GM19240 (cell line): ENCODE measurements around the gene CIT.
"Not testable (repeated sequence)": the region's sequence is repeated elsewhere in the genome, so short reads cannot be mapped to it uniquely, and the experiment has no call there.

ENCODE experiments used
- DNase-seq: peaks from one replicate; pipeline ENCODE4 v3.0.0; 2011; ENCODE audit warnings: low spot score; ENCODE audit not compliant: insufficient read length

CIT gene

DNA sequence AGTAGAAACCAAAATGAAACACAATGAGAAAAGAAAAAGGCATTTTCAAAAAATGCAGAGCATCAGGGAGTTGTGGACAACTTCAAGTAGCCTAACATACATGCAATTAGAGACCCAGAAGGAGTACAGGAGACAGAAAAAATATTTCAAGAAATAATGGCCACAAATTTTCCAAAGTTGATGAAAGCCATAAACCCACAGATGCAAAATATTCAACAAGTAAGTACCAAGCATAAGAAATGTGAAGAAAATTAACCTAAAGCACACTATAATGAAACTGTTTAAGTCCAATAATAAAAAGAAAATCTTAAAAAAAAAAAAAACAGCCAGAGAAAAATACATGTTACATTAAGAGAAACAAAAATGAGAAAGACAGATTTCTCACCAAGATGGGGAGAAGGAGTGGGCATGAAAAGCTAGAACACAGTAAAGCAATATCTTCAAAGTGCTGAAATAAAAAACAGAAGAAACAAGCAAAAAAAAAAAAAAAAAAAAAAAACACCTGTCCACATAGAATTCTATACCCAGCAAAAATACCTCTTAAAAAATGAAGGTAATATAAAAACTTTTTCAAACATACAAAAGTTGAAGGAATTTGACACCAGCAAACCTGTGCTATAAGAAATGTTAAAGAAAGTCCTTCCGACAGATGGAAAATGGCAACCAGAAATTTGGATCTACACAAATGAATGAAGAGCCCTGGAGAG is 132.1 kb downstream of the CIT start:
- no peak for DNase-seq

DNA sequence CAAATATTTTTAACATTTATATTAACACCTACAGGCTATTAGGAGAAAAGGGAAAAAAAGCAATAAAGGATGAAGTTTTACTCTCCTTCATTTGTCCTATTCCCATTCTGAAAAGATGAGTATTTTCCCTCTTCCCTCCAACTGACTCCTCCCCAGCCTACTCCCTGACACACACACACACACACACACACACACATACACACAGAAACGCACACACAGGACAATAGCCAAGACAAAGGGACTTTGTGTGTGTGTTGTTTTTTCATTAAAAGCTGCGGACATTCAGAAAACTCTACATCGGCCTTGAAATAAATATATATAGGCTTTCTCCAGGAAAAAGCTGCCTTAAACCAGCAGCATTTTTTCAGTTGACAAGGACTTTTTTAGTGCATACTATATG is 134.4 kb downstream of the CIT start:
- DNase-seq, result no peak

DNA sequence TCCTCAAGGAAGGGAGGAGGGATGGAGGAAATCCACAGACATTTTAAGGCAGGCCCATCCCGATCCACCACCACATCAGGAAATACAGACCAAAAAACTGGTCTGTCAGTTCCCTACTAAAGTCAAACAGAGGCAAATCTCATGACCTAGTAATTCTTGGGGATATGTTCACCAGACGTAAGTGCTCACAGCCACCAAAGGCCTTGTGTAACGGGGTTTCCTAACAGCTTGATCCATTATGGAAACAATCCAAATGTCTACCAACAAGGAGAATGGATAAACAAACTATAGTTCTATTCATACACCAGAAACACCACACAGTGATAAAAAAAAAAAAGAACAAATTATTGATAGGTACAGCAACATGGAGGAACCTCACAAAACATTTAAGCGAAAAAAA is 136.3 kb downstream of the CIT start:
- no peak for DNase-seq

DNA sequence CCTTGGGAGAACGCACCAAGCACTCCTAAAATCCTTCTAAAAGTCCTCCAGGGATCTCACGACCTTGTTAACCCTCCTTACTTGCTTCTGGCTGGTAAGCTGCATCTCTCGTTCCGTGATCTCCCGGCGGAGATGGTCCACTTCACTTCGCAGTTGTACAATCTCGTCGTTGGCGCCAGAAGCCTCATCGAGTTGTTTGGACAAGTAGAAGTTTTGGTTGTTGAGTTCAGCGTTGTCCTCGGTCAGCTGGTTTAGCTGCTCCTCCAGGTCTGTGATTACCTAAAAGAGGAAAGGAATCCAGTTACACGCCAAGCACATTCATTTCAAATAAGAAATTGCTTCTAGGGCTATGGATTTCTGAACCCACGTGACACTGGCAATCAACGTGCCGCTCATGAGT is 142.0 kb downstream of the CIT start:
- no peak for DNase-seq

DNA sequence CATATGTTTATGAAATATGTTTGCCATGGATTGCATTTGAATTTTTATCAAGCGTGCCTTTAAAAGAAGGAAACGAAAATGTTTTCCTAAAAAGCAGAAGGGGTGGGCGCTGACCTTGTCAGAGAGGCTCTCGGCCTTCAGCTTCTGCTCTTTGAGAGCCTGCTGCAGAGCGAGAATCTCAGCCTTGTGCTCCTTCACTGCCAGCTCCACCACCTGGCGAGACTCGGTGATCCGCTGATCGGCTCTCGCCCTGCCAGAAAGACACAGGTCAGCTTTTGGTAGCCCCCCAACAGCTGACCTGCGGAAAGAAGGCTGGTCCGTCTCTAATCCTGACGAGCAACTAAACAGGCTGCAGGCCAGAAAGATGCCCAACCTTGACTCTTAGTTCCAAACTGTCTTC is 146.7 kb downstream of the CIT start:
- DNase-seq, result no peak

DNA sequence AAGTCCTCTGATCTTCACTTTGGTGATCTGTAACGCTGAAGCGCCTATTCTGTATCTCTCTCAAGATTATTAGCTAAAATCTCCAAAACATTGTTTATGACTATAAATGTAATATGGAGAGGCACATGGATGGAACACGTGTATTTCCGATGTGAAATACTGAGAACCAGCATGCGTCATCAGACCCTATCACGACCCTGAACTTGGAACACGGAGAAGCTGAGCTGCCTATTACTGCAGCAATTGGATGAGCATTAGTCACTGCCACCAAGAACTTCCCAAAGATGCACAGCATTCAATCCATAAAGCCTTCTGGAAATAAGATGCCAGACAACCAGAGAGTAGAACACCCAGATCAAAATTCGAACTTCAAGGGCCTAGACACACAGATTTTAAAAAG is 147.2 kb downstream of the CIT start:
- DNase-seq, result no peak

DNA sequence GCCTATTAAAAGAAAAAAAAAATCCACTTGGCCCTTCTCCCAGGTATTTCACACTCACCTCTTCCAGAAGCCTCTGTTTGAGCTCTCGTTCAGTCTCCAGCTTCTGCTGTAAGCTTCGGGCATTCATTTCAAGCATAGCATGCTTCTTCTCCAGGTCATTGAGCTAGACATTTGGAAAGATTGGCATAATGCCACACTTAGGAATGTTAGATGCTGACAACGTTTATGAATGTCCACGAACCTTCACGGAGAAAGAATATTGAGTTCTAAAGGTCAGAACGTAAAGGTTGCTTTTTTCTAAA is 148.7 kb downstream of the CIT start:
- no peak for DNase-seq

DNA sequence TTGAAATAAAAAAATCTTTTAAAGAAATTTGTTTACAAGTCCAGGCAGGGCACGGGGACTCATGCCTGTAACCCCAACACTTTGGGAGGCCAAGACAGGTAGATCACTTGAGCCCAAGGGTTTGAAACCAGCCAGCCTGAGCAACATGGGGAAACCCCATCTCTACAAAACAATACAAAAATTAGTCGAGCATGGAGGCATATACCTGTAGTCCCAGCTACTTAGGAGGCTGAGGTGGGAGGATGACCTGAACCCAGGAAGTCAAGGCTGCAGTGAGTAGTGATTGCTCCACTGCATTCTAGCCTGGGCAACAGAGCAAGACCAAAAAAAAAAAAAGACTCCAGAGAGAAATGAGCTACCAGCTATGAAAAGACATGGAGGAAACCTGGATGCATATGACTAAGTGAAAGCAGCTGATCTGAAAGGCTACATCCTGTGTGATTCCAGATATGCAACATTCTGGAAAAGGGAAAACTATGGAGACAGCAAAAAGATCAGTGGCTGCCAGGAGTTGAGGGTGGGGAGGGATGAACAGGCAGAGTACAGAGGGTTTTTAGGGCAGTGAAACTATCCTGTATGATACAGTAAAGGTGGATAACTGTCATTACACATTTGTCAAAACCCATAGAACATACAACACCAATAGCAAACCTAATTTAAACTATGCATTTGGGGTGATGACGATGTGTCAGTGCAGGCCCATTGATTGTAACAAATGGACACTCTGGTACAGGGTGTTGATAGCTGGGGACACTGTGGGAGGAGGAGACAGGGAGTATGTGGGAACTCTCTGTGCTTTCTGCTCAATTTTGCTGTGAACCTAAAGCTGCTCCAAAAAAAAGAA is 149.3 kb downstream of the CIT start:
- DNase-seq, result no peak

DNA sequence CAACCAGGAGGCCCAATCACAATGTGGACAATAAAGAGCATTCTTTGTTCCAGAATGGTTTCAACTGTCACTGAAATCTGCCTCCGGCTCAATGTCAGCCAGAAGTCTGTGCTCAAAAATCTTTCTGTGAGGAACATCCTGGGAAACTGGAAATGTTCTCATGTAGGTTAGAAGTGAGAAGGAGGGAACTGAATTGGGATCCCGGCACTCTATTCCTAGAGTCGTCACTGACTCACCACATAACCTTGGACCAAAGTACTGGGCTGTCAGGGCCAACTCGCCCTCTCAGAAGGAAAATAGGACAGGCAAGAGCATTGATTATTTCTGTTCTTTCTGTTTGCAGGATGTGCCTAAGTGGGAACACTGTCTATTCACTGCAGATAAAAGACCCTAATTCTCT is 151.6 kb downstream of the CIT start:
- no peak for DNase-seq

DNA sequence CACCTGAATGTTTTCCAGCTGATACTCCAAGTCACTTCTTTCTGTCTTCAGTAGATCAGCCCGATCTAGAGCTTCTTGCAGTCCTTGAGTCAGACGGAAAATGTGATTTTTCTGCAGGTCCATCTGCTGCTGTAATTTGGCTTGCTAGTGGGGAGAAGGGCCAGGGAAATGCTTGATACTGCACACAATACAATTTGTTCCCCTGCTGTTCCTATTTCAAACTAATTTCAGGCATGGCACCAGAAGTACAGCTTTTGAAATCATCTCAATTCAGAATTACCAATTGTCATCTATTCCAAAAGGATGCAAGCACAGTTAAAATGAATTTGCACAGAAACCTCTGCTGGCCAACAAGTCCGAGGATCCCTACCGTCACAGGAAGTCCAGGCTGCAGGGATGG is 155.8 kb downstream of the CIT start:
- no peak for DNase-seq

DNA sequence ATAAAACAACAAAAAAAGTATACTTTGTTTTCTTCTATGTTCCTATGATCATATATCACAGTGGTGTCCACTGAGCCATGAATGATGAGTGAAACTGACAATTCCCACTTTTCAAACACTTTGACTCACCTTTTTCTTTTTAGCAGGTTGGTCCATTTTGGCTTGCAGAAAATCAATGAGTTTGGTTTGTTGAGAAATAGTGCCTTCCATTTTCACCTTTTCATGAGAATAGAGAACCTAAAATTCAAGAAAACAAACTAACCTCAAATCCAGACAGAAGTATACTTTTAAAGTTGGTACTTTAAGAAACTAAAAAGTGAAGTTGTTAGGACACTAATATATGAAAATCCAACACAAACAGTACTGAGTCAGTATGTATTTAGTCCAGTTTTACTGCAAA is 156.8 kb downstream of the CIT start:
- DNase-seq, result no peak

DNA sequence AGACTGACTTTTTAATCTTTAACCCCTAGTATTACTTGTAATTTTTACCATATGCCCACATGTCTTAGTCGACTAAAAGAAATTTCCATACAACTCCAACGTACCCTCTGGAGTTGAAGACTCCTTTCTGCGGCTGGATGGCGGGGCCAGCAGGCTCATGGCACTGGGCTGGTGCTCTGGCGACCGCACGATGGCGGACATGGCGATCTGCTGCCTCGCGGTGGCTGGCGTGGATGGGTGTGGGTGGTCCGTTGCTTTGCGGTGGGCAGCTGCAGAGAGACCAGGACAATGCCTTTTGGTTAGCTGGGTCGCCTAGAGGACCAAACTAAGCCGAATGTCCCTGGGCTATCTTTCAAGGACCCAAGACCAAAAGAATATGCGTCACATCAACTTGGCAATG is 159.0 kb downstream of the CIT start:
- no peak for DNase-seq

DNA sequence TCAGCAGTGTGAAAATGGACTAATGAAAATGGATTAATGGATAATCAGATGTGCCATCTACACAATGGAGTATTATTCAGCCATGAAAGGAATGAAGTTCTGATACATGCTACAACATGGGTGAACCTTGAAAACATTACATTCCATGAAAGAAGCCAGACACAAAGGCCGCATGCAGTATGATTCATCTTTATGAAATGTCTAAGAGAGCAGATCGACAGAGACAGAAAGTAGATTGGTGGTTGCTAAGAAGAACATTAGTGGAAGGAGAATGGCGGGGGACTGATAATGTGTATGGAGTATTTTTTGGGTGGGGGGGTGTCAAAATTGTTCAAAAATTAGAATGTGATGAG is 161.9 kb downstream of the CIT start:
- no peak for DNase-seq

DNA sequence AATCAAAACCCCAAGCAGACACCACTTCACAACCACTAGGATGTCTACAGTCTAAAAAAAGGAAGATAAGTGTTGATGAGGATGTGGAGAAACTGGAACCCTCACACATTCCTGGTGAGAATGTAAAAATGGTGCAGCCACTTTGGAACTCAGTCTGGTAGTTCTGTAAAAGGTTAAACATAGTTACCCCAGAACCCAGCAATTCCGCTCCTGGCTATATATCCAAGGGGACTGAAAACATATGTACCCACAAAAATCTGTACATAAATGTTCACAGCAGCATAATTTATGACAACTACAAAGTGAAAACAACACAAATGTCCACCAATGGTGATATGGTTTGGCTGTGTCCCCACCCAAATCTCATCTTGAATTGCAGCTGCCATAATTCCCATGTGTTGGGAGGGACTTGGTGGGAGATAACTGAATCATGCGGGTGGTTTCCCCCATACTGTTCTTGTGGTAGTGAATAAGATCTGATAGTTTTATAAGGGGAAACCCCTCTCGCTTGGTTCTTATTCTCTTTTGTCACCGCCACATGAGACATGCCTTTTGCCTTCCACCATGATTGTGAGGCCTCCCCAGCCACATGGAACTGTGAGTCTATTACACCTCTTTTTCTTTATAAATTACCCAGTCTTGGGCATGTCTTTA is 162.4 kb downstream of the CIT start:
- DNase-seq, result no peak

DNA sequence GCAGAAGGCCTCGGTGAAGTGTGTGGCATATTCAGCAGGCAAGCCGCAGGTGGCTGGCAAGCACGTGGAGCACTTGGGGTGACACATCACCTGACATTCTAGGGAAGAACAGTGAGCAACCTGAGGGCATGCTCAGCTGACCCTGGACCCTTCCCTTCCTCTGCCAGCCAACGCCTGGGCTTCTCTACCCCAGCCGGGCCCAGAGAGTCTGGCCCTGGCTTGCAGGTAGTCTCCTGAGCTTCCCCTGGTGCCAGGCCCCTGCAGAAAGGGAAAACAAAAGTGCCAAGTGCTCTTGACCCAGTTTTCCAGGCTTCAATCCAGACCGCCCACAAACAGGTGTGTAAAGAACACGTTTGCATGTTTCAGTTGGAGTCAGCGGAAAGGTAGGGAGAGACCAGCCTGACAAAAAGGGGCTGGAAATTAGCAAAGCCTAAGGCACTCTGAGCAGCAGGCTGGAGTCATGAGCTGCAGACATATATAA is 163.5 kb downstream of the CIT start:
- no peak for DNase-seq

DNA sequence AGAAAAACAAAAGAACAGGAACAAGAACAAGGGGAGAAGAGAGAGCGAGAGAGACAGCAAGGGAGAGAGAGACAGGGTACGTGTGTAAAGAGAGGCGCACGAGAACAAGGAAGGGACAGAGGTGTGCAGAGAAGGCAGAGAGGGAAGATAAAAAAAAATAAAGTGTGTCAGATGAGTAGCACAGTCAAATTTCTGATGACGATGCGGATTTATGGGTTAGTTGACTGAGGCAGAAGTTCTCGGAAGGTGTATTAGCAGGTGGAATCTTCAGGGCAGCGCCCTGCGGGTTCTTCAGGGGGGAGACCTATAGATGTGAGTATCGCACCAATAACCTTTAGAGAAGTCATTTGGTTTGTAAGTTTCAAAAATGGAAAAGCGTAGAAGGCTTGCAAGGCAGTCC is 164.4 kb downstream of the CIT start:
- DNase-seq, result no peak

DNA sequence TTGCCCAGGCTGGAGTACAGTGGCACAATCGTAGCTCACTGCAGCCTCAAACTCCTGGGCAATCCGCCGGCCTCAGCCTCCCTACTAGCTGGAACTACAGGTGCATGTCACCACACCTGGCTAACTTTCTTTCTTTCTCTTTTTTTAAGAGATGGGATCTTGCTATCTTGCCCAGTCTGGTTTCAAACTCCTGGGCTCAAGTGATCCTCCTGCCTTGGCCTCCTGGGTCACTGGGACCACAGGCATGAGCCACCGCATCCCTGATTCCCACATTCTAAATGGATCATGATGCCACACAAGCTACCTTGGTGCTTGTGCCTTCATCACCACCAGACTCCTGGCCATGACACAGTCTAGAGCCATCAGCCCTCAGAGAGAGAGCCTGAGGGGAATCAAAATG is 165.4 kb downstream of the CIT start:
- DNase-seq, result no peak

DNA sequence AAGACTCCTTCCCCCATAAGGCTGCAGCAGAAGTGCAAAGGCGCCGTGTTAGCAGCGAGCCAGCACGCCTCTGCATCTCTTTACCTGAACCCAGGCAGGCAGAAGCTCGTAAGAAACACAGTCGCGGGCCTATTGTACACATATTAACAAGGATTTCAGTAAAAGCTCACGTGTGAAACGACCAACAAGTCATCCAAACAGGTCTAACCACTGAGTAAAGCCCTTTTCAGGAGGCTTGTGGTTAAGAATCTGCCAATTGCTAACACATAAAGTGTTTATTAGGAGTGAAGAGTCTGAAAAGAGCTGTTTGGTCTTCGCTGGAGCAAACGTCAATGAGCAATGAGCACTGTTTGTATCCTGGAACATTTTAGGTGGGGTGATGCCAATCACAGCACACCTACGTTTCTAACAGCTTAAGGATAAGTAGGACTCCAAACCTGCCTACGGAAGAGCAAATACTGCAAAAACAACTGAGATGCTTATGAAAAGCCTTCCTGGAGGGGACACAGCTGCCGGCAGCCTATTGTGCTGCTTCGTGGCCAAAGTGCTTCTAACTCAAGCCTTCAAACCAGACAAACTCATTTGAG is 166.1 kb downstream of the CIT start:
- DNase-seq, result no peak

DNA sequence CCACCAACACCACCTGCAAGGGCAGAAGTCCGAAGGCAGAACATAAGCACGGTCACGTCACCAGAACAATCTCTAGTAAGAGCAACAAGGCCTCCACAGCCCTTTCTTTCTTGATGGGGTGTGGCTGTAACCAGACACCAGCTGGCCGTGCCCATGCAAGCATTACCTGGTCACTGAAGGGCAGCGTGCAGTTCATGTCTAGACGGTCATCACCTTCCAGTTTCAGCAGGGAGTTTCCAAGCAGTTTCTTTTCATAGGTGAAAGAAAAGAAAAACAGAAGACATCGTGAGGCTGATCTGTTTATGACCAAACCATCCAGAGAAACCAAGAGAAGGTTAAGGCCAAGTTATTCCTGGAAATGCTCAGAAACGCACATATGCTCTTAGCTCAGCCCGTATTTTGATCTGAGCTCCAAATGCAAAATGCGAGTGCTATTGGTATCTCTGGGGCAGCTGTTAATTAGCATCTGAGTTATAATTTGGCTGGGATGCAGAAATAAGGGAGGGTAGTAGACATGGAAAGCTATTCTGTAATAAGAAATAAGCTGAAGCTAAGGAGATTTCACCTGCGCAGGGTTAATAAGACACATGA is 166.7 kb downstream of the CIT start:
- DNase-seq, result no peak

DNA sequence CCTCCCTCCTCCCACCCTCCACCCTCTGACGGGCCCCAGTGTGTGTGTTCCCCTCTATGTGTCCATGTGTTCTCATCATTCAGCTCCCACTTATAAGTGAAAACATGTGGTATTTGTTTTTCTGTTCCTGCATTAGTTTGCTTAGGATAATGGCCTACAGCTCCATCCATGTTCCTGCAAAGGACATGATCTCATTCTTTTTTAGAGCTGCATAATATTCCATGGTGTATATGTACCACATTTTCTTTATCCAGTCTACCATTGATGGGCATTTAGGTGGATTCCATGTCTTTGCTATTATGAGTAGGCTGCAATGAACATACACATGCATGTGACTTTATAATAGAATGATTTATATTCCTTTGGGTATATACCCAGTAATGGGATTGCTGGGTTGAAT is 170.7 kb downstream of the CIT start:
- DNase-seq, result not testable (repeated sequence)

DNA sequence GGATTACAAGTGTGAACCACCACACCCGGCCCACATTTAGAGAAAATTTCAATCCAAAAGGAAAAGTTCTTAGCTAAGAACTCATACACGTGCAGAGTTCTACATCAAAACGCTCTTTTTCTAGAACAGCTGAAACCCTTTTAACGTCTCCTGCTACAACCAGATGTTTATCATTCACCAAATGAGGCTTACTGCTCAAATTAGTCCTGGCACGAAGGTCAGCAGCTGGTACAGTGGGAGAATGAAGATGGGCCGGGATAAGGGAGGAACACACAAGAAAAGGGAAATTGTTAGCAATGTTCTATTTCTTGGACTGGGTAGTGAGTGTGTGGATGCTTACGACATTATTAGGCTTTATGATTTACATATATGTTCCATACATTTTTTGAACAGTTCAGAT is 171.9 kb downstream of the CIT start:
- no peak for DNase-seq
